GM18858 (cell line): Measurements from ENCODE around the gene FCN2.

Experiments
- ATAC-seq: cut with Tn5 transposase; IDR thresholded peaks from one replicate; pipeline ENCODE4 v1.9.1; 2021; ENCODE audit not compliant: unreplicated experiment

The FCN2 gene

DNA sequence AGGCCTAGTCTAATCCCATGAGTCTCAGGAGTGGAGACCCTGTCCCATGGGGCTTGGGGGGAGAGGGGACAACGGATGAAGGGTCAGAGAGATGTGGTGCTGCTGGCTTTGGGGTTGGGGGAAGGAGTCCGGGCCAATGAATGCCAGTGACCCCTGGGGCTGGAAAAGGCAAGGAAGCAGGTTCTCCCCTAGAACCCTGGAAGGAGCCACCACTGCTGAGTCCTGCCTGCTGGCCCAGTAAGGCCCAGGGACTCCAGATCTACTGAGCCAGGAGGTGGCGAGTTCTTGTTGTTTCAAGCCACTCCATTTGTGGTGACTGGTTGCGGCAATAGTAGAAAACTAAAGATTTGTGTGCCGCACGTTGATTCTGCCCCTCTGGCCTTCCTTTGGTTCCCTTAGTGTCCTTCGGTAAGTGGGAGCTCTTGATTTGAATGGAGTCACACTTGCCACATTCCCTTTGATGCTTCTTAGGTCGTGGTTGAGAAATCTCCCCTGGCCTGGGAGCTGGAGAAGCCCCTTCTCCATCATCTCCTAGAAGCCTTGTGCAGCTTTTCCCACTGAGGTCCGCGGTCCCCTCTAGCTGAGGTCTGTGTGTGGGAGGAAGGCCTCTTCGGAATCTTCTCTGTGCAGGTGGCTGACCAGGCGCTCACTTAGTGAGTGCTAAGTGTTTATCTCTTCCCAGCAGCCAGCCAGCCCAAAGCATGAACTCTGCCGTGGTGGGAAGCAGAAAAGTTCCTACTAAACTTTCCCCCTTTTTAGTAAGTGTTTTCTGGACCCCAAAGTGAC lies 28.1 kb downstream of the FCN2 start:
- no peak for ATAC-seq

DNA sequence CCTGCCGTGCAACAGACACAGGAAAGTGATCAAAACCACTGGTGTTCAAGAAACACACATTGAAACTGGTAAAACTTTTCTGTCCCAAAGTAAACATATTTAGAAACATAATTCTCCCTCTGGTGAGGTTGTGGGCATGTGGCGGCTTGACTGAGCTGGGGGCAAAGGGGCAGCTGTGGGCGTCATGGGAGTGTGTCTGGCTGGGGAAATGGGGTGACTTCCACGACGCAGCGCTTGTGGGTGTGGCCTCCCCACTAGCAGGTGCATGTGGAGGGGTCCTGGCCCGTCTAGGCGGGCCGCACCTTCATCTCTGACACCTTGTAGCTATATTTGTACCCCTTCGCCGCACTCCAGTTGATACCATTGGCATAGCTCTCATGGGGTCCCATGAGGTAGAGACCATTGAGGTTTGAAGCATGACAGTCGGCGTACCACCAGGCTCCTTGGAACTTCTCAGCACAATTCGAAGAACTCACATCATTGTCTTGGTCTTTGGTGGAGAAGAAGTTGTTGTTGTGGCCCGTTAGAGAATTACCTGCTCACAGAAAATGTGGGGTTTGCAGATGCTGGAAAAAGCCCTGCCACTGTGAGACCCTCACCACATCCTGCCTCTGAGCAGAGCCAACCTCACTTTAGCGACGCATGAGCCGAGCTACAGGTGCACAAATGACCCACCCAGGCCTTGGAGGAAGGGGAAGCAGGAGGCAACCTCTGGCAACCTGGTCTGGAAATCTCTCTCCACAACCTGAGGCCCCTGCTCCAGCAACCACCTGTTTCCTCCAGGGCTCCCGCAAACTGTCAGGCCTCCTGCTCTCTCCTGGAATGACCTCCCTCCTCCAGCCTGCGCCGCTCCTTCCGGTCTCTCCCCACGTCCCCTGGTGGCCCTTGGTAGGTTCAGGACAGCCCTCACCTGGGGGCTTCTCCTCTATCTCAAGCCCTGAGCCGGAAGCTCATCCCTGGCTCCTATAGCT lies 29.2 kb downstream of the FCN2 start:
- ATAC-seq: no peak

DNA sequence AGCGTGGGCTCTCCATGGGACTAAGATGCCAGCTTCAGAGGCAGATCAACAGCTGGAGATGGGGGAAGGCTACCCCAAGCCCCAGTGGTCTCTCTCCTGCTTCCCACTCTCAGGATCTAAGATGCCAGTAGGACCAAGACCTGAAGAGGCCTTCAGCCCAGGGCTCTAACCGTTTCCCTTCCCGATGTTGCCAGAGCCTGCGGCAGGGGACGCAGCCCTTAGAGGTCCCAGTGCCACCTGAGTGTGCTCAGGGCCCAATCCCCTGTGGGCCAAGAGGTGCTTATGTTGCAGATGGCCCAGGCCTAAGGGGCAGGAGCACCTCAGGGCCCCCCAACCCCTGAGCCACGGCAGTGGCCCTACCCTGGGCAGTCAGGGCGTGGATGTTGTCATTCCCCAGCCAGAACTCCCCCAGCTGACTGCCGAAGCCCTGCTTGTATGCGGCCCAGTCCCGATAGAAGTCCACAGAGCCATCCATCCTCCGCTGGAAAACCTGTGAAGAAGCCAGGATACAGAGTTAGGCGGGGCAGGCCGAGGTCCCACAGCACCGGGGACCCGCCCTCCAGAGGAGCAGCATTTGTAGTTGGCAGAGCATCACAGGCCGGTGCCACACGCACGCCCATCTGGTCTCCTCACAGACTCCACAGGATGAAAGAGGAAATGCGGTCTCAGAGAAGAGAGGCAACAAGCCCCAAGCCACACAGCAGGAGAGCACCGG lies 31.7 kb downstream of the FCN2 start:
- no peak for ATAC-seq

DNA sequence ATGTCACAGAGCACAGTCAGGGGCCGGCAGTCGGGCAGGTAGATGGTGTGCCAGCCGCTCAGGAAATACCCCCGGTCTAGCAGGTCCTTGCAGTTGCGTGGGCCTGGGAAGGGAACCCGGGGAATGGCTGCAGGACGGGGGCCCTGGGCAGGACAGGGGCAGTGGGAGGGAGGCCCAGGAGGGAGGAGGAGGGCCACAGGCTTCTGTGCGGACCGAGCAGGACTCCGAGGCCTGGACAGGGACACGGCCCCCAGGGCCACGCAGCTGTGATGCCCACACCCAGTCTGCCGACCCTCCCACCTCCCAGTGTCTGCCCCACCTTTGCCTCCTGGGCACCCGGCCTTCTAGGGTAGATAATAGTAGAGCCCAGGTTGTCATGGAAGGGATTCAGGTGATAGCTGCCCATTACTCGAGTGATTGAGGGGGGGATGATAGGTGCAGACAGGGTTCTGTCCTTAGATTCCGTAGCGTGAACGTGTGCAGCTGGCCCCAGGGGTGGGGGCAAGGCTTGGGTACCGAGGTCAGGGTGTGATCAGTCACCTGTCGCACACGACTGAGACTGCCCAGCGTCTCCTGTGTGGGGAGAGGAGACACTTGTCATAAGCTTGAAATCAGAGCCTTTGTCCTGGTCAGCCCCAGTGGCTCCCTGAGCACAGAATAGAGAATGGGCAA lies 32.6 kb downstream of the FCN2 start:
- ATAC-seq: no peak

DNA sequence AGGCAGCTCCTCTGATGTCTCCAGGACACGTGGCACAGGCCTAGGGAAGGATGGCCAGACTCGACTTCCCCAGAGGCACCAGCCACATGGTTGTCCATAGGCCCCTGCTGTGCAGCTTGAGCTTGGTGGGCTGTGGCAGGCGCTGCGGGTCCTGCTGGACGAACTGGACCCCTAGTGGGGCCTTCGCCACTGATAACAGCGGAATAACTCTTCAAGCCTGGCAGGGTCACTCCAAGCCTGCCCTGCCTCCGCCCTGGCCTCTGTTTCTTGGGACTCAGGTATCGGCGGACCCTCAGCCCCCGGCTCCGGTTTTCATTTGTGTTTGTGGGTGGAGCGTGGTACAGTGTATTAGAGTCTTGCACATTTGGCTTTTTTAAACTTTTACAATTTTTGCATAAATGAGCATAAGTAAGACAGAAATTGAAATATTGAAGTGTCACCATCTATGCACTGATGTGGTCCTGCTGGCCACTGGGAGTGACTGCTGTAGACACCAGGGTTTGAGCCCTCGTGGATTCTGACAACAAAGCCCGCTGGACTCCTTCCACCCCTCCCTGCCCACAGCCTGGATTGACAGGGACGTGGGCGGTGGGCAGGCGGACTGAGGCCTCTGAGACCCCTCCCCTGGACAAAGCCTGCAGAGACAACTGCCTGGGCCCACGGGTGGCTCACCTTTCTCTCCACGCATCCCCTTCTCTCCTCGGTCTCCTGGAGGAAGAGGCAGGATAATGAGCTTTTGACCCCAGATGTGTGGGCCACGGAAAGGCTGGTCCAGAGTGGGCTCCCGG lies 33.3 kb downstream of the FCN2 start:
- no peak for ATAC-seq

DNA sequence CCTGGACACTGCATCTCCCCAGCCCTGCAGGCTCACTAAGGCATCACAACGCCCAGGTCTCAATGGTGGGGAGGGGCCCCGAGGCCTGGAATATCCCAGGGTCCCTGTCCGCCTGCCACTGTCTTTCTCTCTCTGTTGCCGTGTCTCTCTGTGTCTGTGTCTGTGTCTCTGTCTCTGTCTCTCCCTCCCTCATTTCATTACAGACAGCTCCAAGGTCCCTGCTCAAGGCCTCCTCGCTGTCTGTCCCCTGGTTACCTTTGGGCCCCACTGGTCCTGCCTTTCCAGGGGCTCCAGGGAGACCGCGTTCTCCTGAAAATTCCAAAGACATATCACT lies 33.9 kb downstream of the FCN2 start:
- no peak for ATAC-seq

DNA sequence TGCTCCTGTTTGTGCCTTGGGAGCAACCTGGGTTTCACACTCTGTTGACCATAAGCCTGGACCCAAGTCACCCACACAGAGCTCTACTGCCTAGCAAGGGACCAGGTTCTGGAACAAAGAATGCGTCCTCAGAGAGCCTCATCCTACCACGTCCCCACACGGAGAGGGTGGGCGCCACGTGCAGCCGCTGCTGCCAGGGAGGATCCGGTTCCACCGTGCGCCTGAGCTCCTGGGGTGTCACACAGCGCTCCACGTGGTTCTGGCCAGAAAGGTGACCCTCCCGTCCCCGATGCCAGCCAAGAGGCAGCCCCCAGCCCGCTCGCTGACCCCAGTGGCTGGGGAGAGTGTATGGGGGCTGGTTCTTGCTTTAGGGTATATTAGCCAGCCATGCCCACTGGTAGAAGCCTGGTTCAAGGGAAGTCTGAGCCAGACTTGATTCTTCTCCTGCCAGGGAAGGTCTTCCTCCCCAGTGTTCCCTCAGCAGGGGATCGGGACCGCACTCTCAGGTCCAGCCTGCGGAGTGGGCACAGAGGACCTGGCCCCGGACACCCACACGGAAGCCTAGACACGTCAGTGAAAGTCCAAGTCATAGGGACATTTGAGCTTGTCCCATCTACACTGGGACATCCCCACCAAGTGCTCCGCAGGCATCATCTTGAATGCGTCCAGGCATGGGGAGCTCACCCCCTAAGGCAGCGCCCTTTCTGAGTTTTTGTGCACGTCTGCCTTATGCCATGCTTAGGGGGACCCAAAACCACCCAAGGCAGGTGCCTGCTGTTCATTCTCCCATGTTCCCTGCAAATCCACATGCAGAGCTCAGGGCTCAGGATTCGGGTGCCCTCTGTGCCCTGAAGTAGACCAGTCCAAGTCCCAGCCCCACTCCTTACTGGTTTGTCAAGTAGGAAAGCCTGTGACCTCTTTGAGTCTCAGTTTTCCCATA lies 34.7 kb downstream of the FCN2 start:
- ATAC-seq: no peak

DNA sequence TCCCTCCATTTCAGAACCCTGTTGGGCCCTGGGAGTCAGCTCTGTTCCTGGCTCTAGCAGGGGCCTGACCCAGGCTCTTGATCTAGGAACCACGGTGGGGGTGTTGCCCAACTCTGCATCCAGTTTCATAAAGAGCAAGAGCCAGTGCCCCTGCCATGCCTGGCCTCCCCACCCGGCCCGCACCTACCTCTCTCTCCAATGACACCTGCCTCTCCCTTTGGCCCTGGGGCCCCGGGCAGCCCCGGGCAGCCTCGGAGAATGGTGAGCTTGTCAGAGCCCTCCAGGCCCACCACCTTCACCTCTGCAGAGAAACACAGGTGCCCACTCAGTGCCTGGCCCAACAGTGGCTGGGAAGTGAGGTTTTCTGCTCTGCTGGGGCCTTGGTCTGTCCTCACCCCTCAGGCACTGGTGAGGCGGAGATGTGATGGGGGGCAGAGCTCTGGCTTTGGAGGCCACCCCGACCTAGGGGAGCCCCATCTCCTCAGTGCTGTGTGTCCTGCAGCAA lies 35.6 kb downstream of the FCN2 start:
- ATAC-seq: no peak

DNA sequence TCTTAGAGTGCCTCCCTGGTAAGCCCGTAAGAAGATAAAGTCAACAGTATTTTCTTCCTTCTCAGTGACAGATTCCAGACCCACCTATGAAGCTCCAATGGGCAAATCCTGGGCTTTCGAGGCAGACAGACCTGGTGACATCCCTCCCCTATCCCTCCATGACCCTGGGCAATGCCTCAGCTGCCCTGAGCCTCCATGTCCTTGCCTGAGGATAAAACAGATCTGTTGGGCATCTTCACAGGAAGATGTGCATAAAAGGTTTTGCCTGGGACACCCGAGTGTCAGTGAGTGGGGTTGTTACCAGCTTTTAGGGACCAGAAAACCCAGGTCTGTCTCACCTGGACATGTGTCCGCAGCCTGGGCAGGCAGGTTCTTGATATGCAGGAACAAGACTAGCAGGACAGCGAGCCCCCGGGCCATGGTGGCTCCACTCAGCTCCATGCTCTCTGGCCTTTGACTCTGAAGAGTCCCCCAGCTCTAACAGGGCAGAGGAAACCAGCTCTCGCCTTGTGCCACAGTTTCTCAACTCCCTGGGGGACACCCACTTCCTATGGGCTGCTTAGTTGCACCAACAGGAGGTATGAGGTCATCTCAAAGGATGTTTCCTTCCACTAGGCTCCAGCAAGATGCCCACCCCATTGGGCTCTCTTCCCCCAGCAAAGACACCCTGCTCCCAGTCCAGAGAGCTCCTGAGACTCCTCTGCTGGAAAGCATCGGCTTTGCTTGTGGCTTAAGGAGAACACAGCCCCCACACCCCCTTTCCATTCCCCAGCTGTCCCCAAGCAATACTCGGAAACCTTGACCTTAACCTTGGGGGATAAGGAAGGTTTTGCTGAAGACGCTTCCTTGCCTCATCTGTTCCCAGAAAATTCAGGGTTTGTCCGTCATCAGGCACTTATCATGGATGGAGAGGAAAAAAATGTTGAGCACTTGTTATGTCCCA lies 37.1 kb downstream of the FCN2 start, which contains the start of gene FCN1:
Gene FCN1, minus strand, starts transcription at position 482 of the 943 bp plus-strand sequence. Its CDS starts 41 bp downstream, at position 441.
- ATAC-seq: no peak

DNA sequence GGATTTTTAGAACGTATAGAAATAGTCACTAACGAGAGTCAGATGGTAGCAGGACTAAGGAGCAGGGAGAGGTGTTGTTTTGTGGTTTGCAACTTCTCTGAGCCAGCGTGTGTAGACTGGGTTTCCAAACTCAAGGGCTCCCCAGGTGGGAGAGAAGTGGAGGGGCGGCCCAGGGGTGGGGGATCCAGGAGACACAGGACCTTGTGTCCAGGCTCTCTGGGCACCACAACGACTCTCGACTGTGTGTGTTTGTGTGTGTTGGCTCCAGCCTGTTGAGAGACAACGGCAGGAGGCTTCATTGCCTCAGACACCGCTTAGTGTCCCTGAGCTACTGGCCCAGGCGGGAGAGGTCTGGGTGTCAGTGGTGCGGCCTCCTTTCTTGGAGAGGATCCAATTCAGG lies 38.0 kb downstream of the FCN2 start:
- no peak for ATAC-seq

DNA sequence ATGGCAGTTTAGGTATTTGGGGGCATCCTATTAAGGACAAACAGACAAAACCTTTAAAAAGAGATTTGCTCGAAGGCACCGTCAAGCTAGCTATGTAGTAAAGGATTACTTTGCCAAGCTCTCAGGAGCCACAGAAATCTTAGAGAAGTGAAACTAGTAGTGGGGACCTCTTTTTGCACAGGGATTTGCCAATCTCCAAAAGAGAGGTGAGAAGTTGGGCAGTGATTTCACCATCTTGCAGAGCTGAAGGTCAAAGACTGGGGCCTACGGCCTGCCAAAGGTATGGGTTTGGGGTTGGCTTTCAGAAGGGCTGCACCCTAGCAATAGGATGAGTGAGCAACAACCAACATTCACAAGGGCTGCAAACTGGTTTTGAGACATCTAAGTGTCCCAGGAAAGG lies 38.7 kb downstream of the FCN2 start:
- no peak for ATAC-seq

DNA sequence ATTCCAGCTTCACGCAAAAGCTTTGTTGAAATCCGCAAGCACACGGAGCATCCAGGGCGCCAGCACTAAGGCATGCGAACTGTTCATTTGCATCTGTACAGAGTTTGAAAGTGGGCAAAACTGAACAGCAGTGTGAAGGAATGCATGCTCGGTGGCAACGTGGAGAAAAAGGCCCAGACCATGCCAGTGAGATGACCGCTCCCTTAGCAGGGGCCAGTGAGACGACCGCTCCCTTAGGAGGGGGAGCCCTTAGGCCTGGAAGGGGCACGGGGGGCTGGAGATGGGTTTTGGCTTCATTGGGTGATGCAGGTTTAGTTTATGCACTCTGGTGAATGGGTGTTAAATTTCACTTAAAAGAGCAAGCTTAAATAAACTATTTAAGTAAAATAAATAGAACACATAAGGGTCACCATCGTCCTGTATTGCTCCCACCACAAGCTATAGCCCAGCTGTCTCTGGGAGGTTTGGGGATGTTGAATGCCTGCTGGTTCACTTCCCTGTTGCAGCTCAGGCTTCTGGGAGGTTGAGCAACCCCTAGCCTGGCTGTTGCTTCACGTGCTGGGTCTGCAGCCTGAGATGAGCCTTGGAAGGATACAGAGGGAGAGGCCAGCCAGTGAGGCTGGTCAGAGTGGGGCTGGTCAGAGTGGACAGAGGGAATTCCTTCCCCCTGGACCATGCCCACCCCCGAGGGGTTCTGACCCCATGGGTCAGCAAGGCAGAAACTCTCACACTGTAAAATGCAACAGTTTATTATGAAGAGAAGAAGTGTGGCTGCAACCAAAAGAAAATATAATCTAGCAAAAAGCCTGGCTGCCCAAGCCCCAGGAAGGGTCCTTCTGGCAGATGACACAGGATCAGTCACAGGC lies 41.7 kb downstream of the FCN2 start:
- no peak for ATAC-seq

DNA sequence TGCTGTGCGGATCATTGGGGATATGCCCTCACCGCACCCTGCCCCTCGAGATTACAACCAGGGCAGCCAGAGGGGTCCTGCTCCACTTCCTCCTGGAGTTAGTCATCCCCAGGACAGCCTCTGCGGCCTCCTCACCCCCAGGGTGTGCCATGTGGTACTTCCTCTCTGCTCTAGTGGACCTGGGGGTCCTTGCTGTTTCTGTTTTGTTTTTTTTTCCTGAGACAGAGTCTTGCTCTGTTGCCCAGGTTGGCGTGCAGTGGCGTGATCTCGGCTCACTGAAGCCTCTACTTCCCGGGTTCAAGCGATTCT lies 42.3 kb downstream of the FCN2 start:
- ATAC-seq: no peak

DNA sequence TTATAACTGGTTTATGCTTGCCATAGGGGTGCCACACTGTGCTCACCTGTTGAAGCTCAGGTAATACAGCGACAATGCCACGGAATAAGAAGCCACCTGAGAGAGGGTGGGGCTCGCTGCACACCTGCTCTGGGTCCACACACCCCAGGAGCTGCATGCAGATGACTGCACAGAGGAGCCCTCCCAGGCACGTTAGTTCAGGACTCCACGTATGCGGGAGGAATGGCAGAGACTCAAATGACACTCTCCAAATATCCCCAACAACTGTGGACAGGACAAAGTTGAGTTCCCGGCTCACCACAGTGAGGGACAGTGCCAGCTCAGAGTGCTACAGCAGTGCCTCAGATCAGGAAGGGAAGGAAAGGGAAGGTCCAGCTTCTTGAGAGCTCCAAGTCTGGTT lies 42.9 kb downstream of the FCN2 start:
- ATAC-seq: no peak

DNA sequence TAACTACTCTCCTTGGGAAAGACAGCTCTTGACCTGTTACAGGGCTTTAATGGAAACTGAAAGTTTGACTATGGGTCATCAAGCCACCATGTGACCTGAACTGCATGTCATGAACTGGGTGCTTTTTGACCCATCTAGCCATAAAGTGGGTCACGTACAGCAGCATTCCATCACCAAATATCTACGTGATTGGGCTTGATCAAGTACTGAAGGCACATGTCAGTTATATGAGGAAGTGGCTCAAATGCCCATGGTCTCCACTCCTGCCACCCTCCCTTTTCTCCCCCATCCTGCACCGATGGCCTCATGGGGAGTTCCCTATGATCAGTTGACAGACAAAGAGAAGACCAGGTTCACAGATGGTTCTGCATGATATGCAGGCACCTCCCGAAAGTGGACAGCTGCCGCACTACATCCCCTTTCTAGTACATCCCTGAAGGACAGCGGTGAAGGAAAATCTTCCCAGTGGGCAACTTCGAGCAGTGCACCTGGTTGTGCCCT lies 44.5 kb downstream of the FCN2 start:
- no peak for ATAC-seq

DNA sequence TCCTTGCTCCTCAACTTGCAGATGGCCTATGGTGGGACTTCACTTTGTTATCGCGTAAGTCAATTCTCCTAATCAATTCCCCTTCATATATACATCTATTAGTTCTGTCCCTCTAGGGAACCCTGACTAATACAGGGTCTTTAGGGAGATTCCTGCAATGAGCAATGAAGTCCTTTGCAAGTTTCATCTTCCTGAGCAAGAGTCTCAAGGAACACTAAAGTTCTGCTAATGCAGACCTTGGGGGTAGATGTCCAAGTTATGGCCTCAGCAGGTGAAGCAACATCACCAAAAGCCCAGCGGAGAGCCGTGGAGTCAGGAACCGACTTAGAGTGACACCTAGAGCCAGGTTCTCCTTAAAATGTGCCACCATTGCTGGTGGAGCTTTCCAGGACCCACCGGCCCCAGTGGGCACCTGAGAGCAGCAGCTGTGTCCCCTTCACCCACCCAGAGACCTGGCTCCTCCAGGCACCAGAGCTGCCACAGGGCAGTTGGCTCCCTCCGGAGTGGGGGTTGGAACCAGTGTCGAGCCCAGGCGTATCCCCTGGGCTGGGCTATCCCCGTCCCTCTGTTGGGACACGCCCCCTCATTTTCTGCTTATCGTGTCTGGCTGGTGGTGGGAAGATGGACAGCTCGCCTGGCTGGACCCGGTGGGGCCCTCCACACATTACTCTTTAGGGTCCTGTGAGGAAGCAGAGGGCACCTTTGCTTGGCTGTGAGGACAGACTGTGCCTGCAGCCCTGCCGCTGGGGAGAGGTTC lies 48.0 kb downstream of the FCN2 start:
- ATAC-seq: no peak
